Measurements from ENCODE around the gene POLR3B.

POLR3B gene

GRCh38 chr12:106392759-106393158, 35.2 kb downstream of the POLR3B start:
- no peak overlapping the region for H3K4me3 ChIP-seq (ENCODE audit: control insufficient read depth in 1 of 7, extremely low read depth in 1 of 7, insufficient read depth in 4 of 7, low read depth in 2 of 7, low read length in 6 of 7)
- H3K4me1 ChIP-seq (ENCODE audit: control extremely low read depth in 1 of 4, control insufficient read depth in 4 of 4, insufficient read depth in 4 of 4, low read length in 3 of 4): no peaks in the 10 kb centered on the region
- WGBS (ENCODE audit: insufficient coverage): 86% methylated on average over 1 of the region's 1 CpG
- no peak overlapping the region for H3K27ac ChIP-seq (ENCODE audit: insufficient read depth in 1 of 2, low read depth in 1 of 2, low read length in 2 of 2, poor library complexity in 1 of 2, severe bottlenecking in 2 of 2)
- ChIA-PET POLR2A (interaction anchor here (0.7 kb wide), 1 partner anchor 485 kb away, joined by 3 read pairs; no protein-coding TSS in a partner anchor), CTCF (no interaction called here)
- H3K36me3 ChIP-seq (ENCODE audit: control insufficient read depth in 4 of 4, insufficient read depth in 4 of 4, low read length in 3 of 4): peaks cover 7 to 22% (median 14%) of the 10 kb centered on the region in 4 experiments
- H3K27me3 ChIP-seq (replicated peaks in 2 of 5; ENCODE audit: control insufficient read depth in 4 of 5, insufficient read depth in 5 of 5, low read length in 4 of 5): peaks cover 0 to 16% (median 5%) of the 10 kb centered on the region in 5 experiments
- peaks cover 0 to 6% (median 1%) of the 10 kb centered on the region in 5 experiments for H3K9me3 ChIP-seq (ENCODE audit: control extremely low read depth in 1 of 5, control insufficient read depth in 4 of 5, insufficient read depth in 2 of 5, low read depth in 1 of 5, low read length in 4 of 5)
- no peak for DNase-seq

- POLR2A ChIA-PET: no interaction called here
- WGBS (ENCODE audit: insufficient coverage): 80% methylated on average over 1 of the region's 2 CpGs
- Histone ChIP-seq H3K27me3 (replicated peaks in 2 of 5; ENCODE audit: control insufficient read depth in 4 of 5, insufficient read depth in 5 of 5, low read length in 4 of 5) (no peaks in the 10 kb centered on the region), H3K4me3 (ENCODE audit: control insufficient read depth in 1 of 7, extremely low read depth in 1 of 7, insufficient read depth in 4 of 7, low read depth in 2 of 7, low read length in 6 of 7) (no peak overlapping the region), H3K9me3 (ENCODE audit: control extremely low read depth in 1 of 5, control insufficient read depth in 4 of 5, insufficient read depth in 2 of 5, low read depth in 1 of 5, low read length in 4 of 5) (peaks cover 0 to 4% (median 0%) of the 10 kb centered on the region in 5 experiments), H3K27ac (ENCODE audit: insufficient read depth in 1 of 2, low read depth in 1 of 2, low read length in 2 of 2, poor library complexity in 1 of 2, severe bottlenecking in 2 of 2) (no peak overlapping the region), H3K4me1 (ENCODE audit: control extremely low read depth in 1 of 4, control insufficient read depth in 4 of 4, insufficient read depth in 4 of 4, low read length in 3 of 4) (peaks cover 0 to 8% (median under 1%) of the 10 kb centered on the region in 4 experiments), H3K36me3 (ENCODE audit: control insufficient read depth in 4 of 4, insufficient read depth in 4 of 4, low read length in 3 of 4) (peaks cover 4 to 15% (median 6%) of the 10 kb centered on the region in 4 experiments)
- CTCF ChIA-PET: interaction anchor here (0.7 kb wide), 1 partner anchor 472 kb away, joined by 3 read pairs; no protein-coding TSS in a partner anchor
- DNase-seq: peak in 1 of 3 donors; percentile 6
Observed at GRCh38 chr12:106409878-106410277, 52.3 kb downstream of the POLR3B start.

DNA sequence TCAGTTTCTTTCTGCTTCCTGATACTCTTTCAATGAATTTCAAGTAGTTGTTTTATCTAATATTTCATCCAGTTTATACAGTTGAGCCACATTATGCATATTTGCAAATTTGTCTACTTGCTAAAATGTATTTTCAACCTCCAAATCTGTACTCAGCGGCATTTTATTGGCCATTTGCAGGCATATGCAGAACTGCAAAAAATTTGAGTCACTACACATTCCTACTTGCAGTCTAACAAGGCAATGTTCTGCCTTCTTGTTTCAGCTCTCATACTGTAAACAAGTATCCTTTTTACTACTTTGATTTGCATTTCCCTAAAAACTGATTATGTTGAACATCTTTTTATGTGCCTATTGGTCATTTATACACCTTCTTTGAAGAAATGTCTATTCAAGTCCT, 55.0 kb downstream of the POLR3B start:
- peaks cover 2 to 19% (median 8%) of the 10 kb centered on the region in 4 experiments for H3K36me3 ChIP-seq (ENCODE audit: control insufficient read depth in 4 of 4, insufficient read depth in 4 of 4, low read length in 3 of 4)
- H3K4me1 ChIP-seq (ENCODE audit: control extremely low read depth in 1 of 4, control insufficient read depth in 4 of 4, insufficient read depth in 4 of 4, low read length in 3 of 4): no peaks in the 10 kb centered on the region
- WGBS (ENCODE audit: insufficient coverage): 100% methylated on average over 1 of the region's 1 CpG
- H3K4me3 ChIP-seq (ENCODE audit: control insufficient read depth in 1 of 7, extremely low read depth in 1 of 7, insufficient read depth in 4 of 7, low read depth in 2 of 7, low read length in 6 of 7): no peak overlapping the region
- no peaks in the 10 kb centered on the region for H3K27me3 ChIP-seq (replicated peaks in 2 of 5; ENCODE audit: control insufficient read depth in 4 of 5, insufficient read depth in 5 of 5, low read length in 4 of 5)
- CTCF ChIA-PET: interaction anchor here (0.5 to 1.5 kb wide), 2 partner anchors 12 to 22 kb away, joined by 3 read pairs; no protein-coding TSS in a partner anchor
- no peak for DNase-seq
- peaks cover 0 to 4% (median 0%) of the 10 kb centered on the region in 5 experiments for H3K9me3 ChIP-seq (ENCODE audit: control extremely low read depth in 1 of 5, control insufficient read depth in 4 of 5, insufficient read depth in 2 of 5, low read depth in 1 of 5, low read length in 4 of 5)
- H3K27ac ChIP-seq (ENCODE audit: insufficient read depth in 1 of 2, low read depth in 1 of 2, low read length in 2 of 2, poor library complexity in 1 of 2, severe bottlenecking in 2 of 2): no peak overlapping the region
- POLR2A ChIA-PET: no interaction called here

- no peaks in the 10 kb centered on the region for H3K4me1 ChIP-seq (ENCODE audit: control extremely low read depth in 1 of 4, control insufficient read depth in 4 of 4, insufficient read depth in 4 of 4, low read length in 3 of 4)
- H3K27me3 ChIP-seq (replicated peaks in 2 of 5; ENCODE audit: control insufficient read depth in 4 of 5, insufficient read depth in 5 of 5, low read length in 4 of 5): no peaks in the 10 kb centered on the region
- no peak for DNase-seq
- CTCF ChIA-PET: no interaction called here
- peaks cover 0 to 4% (median 0%) of the 10 kb centered on the region in 5 experiments for H3K9me3 ChIP-seq (ENCODE audit: control extremely low read depth in 1 of 5, control insufficient read depth in 4 of 5, insufficient read depth in 2 of 5, low read depth in 1 of 5, low read length in 4 of 5)
- H3K36me3 ChIP-seq (ENCODE audit: control insufficient read depth in 4 of 4, insufficient read depth in 4 of 4, low read length in 3 of 4): peaks cover 2 to 21% (median 8%) of the 10 kb centered on the region in 4 experiments
- no peak overlapping the region for H3K27ac ChIP-seq (ENCODE audit: insufficient read depth in 1 of 2, low read depth in 1 of 2, low read length in 2 of 2, poor library complexity in 1 of 2, severe bottlenecking in 2 of 2)
- POLR2A ChIA-PET: no interaction called here
- no peak overlapping the region for H3K4me3 ChIP-seq (ENCODE audit: control insufficient read depth in 1 of 7, extremely low read depth in 1 of 7, insufficient read depth in 4 of 7, low read depth in 2 of 7, low read length in 6 of 7)
Observed at GRCh38 chr12:106415134-106415533, 57.6 kb downstream of the POLR3B start.

- CTCF ChIA-PET: no interaction called here
- POLR2A ChIA-PET: no interaction called here
- Histone ChIP-seq H3K4me1 (ENCODE audit: control extremely low read depth in 1 of 4, control insufficient read depth in 4 of 4, insufficient read depth in 4 of 4, low read length in 3 of 4) (no peaks in the 10 kb centered on the region), H3K36me3 (ENCODE audit: control insufficient read depth in 4 of 4, insufficient read depth in 4 of 4, low read length in 3 of 4) (peaks cover 2 to 18% (median 7%) of the 10 kb centered on the region in 4 experiments), H3K9me3 (ENCODE audit: control extremely low read depth in 1 of 5, control insufficient read depth in 4 of 5, insufficient read depth in 2 of 5, low read depth in 1 of 5, low read length in 4 of 5) (peaks cover 0 to 4% (median 0%) of the 10 kb centered on the region in 5 experiments), H3K27ac (ENCODE audit: insufficient read depth in 1 of 2, low read depth in 1 of 2, low read length in 2 of 2, poor library complexity in 1 of 2, severe bottlenecking in 2 of 2) (no peak overlapping the region), H3K4me3 (ENCODE audit: control insufficient read depth in 1 of 7, extremely low read depth in 1 of 7, insufficient read depth in 4 of 7, low read depth in 2 of 7, low read length in 6 of 7) (no peak overlapping the region), H3K27me3 (replicated peaks in 2 of 5; ENCODE audit: control insufficient read depth in 4 of 5, insufficient read depth in 5 of 5, low read length in 4 of 5) (no peaks in the 10 kb centered on the region)
- WGBS (ENCODE audit: insufficient coverage): 100% methylated on average over 1 of the region's 2 CpGs
- no peak for DNase-seq
Observed at GRCh38 chr12:106416273-106416672, 58.7 kb downstream of the POLR3B start.

DNA sequence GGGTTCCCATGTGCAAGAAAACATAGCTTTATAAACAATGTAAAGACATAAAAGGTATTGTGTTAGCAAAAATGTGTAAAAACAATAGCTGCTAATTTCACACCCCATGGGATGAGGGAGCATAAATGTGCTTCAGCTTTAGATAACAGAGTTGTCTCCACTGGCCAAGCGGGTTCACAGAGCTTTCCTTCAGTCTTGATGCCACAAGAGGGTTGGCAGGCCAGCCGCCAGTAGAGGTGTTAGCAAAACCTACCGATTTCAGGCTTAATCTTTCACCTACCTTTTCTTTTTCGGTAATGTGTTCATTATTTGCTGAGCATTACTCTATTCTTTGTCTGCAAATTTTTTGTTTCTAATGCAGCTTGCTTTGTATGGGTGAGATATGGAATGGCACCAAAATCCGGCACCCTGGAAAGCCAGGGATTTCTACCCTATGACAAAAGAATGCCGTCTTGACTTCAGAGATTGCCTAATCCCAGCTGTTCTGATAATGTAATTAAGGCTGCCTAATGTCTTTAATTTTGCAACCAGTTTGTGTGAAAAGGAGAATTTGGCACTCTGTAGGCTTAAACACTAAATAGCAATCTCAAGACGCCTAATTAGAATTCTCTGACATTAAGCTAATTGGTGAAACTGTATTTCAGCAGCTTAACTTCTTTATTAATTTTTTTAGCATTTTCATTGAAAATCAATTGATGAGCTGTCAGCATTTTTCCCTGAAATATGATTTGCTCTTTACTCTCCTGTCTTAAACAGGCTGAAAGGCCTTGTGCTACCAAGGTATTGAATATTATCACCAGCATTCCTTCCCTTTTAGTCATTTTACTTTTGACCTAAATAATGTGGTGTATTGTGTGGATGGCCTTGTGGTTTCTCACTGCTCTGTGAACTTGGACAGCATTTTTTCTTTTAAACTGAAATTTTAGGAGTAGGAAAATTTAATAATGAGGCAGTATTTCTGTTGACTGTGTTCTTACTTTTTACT, 60.7 kb downstream of the POLR3B start:
- WGBS (ENCODE audit: insufficient coverage): 100% methylated on average over 2 of the region's 7 CpGs
- DNase-seq: no peak
- H3K9me3 ChIP-seq (ENCODE audit: control extremely low read depth in 1 of 5, control insufficient read depth in 4 of 5, insufficient read depth in 2 of 5, low read depth in 1 of 5, low read length in 4 of 5): peaks cover 0 to 4% (median 0%) of the 10 kb centered on the region in 5 experiments
- H3K4me3 ChIP-seq (ENCODE audit: control insufficient read depth in 1 of 7, extremely low read depth in 1 of 7, insufficient read depth in 4 of 7, low read depth in 2 of 7, low read length in 6 of 7): no peak overlapping the region
- no peaks in the 10 kb centered on the region for H3K4me1 ChIP-seq (ENCODE audit: control extremely low read depth in 1 of 4, control insufficient read depth in 4 of 4, insufficient read depth in 4 of 4, low read length in 3 of 4)
- H3K27me3 ChIP-seq (replicated peaks in 2 of 5; ENCODE audit: control insufficient read depth in 4 of 5, insufficient read depth in 5 of 5, low read length in 4 of 5): no peaks in the 10 kb centered on the region
- H3K27ac ChIP-seq (ENCODE audit: insufficient read depth in 1 of 2, low read depth in 1 of 2, low read length in 2 of 2, poor library complexity in 1 of 2, severe bottlenecking in 2 of 2): no peak overlapping the region
- ChIA-PET POLR2A (no interaction called here), CTCF (interaction anchor here (1.1 kb wide), 1 partner anchor 11 kb away, joined by 4 read pairs; no protein-coding TSS in a partner anchor)
- peaks cover 0 to 12% (median 5%) of the 10 kb centered on the region in 4 experiments for H3K36me3 ChIP-seq (ENCODE audit: control insufficient read depth in 4 of 4, insufficient read depth in 4 of 4, low read length in 3 of 4)

DNA sequence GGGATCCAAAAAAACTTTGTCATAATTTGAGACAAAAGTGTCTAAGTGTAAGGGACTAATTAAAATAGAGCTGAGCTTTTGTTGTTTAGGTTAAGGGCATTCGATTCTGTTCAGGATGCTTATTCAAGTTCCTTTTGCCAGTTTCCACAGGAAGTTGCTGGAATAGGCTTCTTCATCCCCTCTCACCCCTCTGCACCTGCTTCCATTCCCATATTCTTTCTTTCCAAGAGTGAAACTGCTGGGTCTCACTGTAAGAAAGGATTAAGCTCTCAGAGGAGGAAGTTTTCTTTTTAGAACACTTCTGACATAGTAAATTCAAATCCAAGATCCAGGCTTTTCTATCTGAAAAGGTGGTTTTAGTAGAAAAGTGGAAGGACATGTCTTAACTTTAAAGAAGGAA, 61.4 kb downstream of the POLR3B start:
- no CpG with 5 or more reads among the region's 1 CpG for WGBS (ENCODE audit: insufficient coverage)

More for the DNA sequence above, 61.4 kb downstream of the POLR3B start:
- Histone ChIP-seq H3K27me3 (replicated peaks in 2 of 5; ENCODE audit: control insufficient read depth in 4 of 5, insufficient read depth in 5 of 5, low read length in 4 of 5) (no peaks in the 10 kb centered on the region), H3K4me1 (ENCODE audit: control extremely low read depth in 1 of 4, control insufficient read depth in 4 of 4, insufficient read depth in 4 of 4, low read length in 3 of 4) (no peaks in the 10 kb centered on the region), H3K27ac (ENCODE audit: insufficient read depth in 1 of 2, low read depth in 1 of 2, low read length in 2 of 2, poor library complexity in 1 of 2, severe bottlenecking in 2 of 2) (no peak overlapping the region), H3K36me3 (ENCODE audit: control insufficient read depth in 4 of 4, insufficient read depth in 4 of 4, low read length in 3 of 4) (peaks cover 0 to 12% (median 5%) of the 10 kb centered on the region in 4 experiments), H3K4me3 (ENCODE audit: control insufficient read depth in 1 of 7, extremely low read depth in 1 of 7, insufficient read depth in 4 of 7, low read depth in 2 of 7, low read length in 6 of 7) (no peak overlapping the region), H3K9me3 (ENCODE audit: control extremely low read depth in 1 of 5, control insufficient read depth in 4 of 5, insufficient read depth in 2 of 5, low read depth in 1 of 5, low read length in 4 of 5) (peaks cover 0 to 2% (median 0%) of the 10 kb centered on the region in 5 experiments)
- ChIA-PET POLR2A (no interaction called here), CTCF (no interaction called here)
- DNase-seq: no peak
